HCT116 (cell line): Measurements from ENCODE around the gene BIN2. TPM values are rescaled to one million over a fixed set of nuclear protein-coding genes. Genes with fewer than 3 reads are reported as not detected.
A peak's percentile ranks its signal among the peaks of the same experiment; 100 is the strongest.

Source experiments
- ATAC-seq: fragments of 200-7000 bp; cut with Tn5 transposase; 2 replicates; pipeline ENCODE4 v1.9.1; 2020; ENCODE audit warnings: mild to moderate bottlenecking, moderate library complexity
- BruUV-seq: library from RNA; stranded (reverse); fragments of 400-500 nt; replicated peaks from 2 replicates; lab custom pipeline; 2021; lab: Mats Ljungman, UMichigan
- CTCF ChIA-PET: fragments of 300-600 bp; sonication (Branson Sonifier 250); formaldehyde crosslinking; loops from one replicate; lab custom pipeline; 2021; ENCODE audit warnings: antibody characterized with exemption; lab: Charles Lee
- POLR2A ChIA-PET: fragments of 300-600, 350-600 bp; sonication (Branson Sonifier 250); formaldehyde crosslinking; loops from one replicate; lab custom pipeline; 2021; ENCODE audit warnings: antibody characterized with exemption; lab: Charles Lee
- RAD21 ChIA-PET, 2 experiments: fragments of 300-600 bp; sonication (Branson Sonifier 250); formaldehyde crosslinking; loops; one replicate each; lab custom pipeline; 2023; ENCODE audit warnings: low total read pairs in 2 of 2; ENCODE audit not compliant: uncharacterized antibody in 2 of 2, unreplicated experiment in 2 of 2, low non-redundant PET in 1 of 2; lab: Charles Lee
- DNase-seq: peaks from one replicate; pipeline ENCODE4 v3.0.0-alpha.2; 2010; ENCODE audit warnings: low read depth, low spot score
- H2AFZ ChIP-seq: fragments of 200-600 bp; shearing (Covaris generic), sonication (generic); 2 replicates; pipeline ENCODE4 v1.6.1; 2017; ENCODE audit warnings: low read depth, mixed run types, mixed read lengths, antibody characterized with exemption, low read length; ENCODE audit not compliant: poor library complexity, severe bottlenecking
- H3K27ac ChIP-seq: 2 replicates; pipeline ENCODE4 v1.5.1; 2012; ENCODE audit warnings: low read depth, low read length
- H3K27me3 ChIP-seq: fragments of 200-600 bp; sonication (generic); 2 replicates; pipeline ENCODE4 v1.6.1; 2016; ENCODE audit warnings: mixed run types, low read length, mixed read lengths; ENCODE audit not compliant: insufficient read depth
- H3K36me3 ChIP-seq, 2 experiments: fragments of 200-500 bp in 1 of 2; fragments of 200-600 bp in 1 of 2; sonication (Bioruptor generic) in 1 of 2; sonication (generic) in 1 of 2; 2 replicates each; pipeline versions ENCODE4 v1.5.1 to v1.6.1; 2014 to 2016; ENCODE audit warnings: low read length in 2 of 2, inconsistent platforms in 1 of 2, mixed read lengths in 1 of 2, mixed run types in 1 of 2; ENCODE audit not compliant: insufficient read depth in 2 of 2, control insufficient read depth in 1 of 2
- H3K4me1 ChIP-seq, 2 experiments: fragments of 200-600 bp in 1 of 2; sonication (generic) in 1 of 2; 2 replicates each; pipeline versions ENCODE4 v1.5.1 to v1.6.1; 2012 to 2017; ENCODE audit warnings: low read length in 2 of 2, inconsistent platforms in 1 of 2, mild to moderate bottlenecking in 1 of 2, mixed read lengths in 1 of 2, mixed run types in 1 of 2, moderate library complexity in 1 of 2; ENCODE audit not compliant: insufficient read depth in 2 of 2, control insufficient read depth in 1 of 2
- H3K4me2 ChIP-seq: fragments of 200-600 bp; sonication (generic); 2 replicates; pipeline ENCODE4 v1.6.1; 2017; ENCODE audit warnings: mixed run types, low read length, mixed read lengths
- H3K4me3 ChIP-seq, 2 experiments: fragments of 200-600 bp in 1 of 2; sonication (generic) in 1 of 2; replicated peaks in 1 of 2; 2 replicates each; pipeline ENCODE4 v1.5.1; 2011 to 2016; ENCODE audit warnings: low read length in 2 of 2, control low read depth in 1 of 2, low read depth in 1 of 2, mild to moderate bottlenecking in 1 of 2, mixed read lengths in 1 of 2, mixed run types in 1 of 2
- H3K79me2 ChIP-seq: fragments of 200-600 bp; sonication (generic); 2 replicates; pipeline ENCODE4 v1.6.1; 2017; ENCODE audit warnings: mild to moderate bottlenecking, mixed run types, low read length, moderate library complexity, mixed read lengths; ENCODE audit not compliant: insufficient read depth
- H3K9ac ChIP-seq: fragments of 200-600 bp; sonication (generic); 2 replicates; pipeline ENCODE4 v1.6.1; 2016; ENCODE audit warnings: low read length, mixed read lengths
- H3K9me2 ChIP-seq: fragments of 200-600 bp; sonication (generic), shearing (Covaris generic); 2 replicates; pipeline ENCODE4 v1.6.1; 2017; ENCODE audit warnings: mixed run types, mild to moderate bottlenecking, moderate library complexity; ENCODE audit not compliant: insufficient read depth
- H3K9me3 ChIP-seq, 2 experiments: fragments of 200-500 bp in 1 of 2; fragments of 200-600 bp in 1 of 2; sonication (Bioruptor generic) in 1 of 2; sonication (generic) in 1 of 2; 2 replicates each; pipeline ENCODE4 v1.6.1; 2014 to 2017; ENCODE audit warnings: low read length in 2 of 2, mixed read lengths in 2 of 2, inconsistent platforms in 1 of 2, low read depth in 1 of 2, mild to moderate bottlenecking in 1 of 2, mixed run types in 1 of 2, moderate library complexity in 1 of 2; ENCODE audit not compliant: control insufficient read depth in 1 of 2, insufficient read depth in 1 of 2
- H4K20me1 ChIP-seq: fragments of 200-600 bp; sonication (generic), shearing (Covaris generic); 2 replicates; pipeline ENCODE4 v1.6.1; 2017; ENCODE audit warnings: mixed run types, mild to moderate bottlenecking, moderate library complexity; ENCODE audit not compliant: insufficient read depth
- CBX3 ChIP-seq: IDR thresholded peaks from 2 replicates; pipeline ENCODE4 v1.6.1; 2012; ENCODE audit warnings: low read depth
- CEBPB ChIP-seq: IDR thresholded peaks from 2 replicates; pipeline ENCODE4 v1.6.1; 2012; ENCODE audit warnings: low read depth
- CTCF ChIP-seq, 3 experiments: fragments of 200-600 bp in 1 of 3; sonication (generic) in 1 of 3; IDR thresholded peaks in 2 of 3; conservative IDR thresholded peaks in 1 of 3; 2 replicates each; pipeline ENCODE4 v1.5.1; 2012 to 2017; ENCODE audit warnings: low read depth in 2 of 3, low read length in 2 of 3, antibody characterized with exemption in 1 of 3, borderline replicate concordance in 1 of 3, control low read depth in 1 of 3, mild to moderate bottlenecking in 1 of 3, mixed read lengths in 1 of 3, mixed run types in 1 of 3, moderate library complexity in 1 of 3; ENCODE audit not compliant: insufficient read depth in 1 of 3
- EGR1 ChIP-seq: IDR thresholded peaks from 2 replicates; pipeline ENCODE4 v1.6.1; 2012; ENCODE audit warnings: low read depth
- ELF1 ChIP-seq: IDR thresholded peaks from 2 replicates; pipeline ENCODE4 v1.6.1; 2012; ENCODE audit warnings: low read depth, borderline replicate concordance
- EZH2 ChIP-seq: fragments of 200-600 bp; sonication (generic); IDR thresholded peaks from 2 replicates; pipeline ENCODE4 v1.6.1; 2017; ENCODE audit warnings: antibody characterized with exemption, mixed run types
- FOSL1 ChIP-seq: IDR thresholded peaks from 2 replicates; pipeline ENCODE4 v1.6.1; 2012; ENCODE audit warnings: low read depth
- JUND ChIP-seq: IDR thresholded peaks from 2 replicates; pipeline ENCODE4 v1.6.1; 2012
- MAX ChIP-seq: IDR thresholded peaks from 2 replicates; pipeline ENCODE4 v1.6.1; 2012
- RAD21 ChIP-seq: IDR thresholded peaks from 2 replicates; pipeline ENCODE4 v1.6.1; 2012; ENCODE audit warnings: low read depth, mild to moderate bottlenecking
- REST ChIP-seq: IDR thresholded peaks from 2 replicates; pipeline ENCODE4 v1.6.1; 2012; ENCODE audit warnings: low read depth
- SIN3A ChIP-seq: IDR thresholded peaks from 2 replicates; pipeline ENCODE4 v1.6.1; 2012; ENCODE audit warnings: low read depth
- SP1 ChIP-seq: IDR thresholded peaks from 2 replicates; pipeline ENCODE4 v1.6.1; 2012; ENCODE audit warnings: low read depth
- SRF ChIP-seq: IDR thresholded peaks from 2 replicates; pipeline ENCODE4 v1.6.1; 2012; ENCODE audit warnings: low read depth
- TCF7L2 ChIP-seq: IDR thresholded peaks from 2 replicates; pipeline ENCODE4 v1.7.0; 2011; ENCODE audit warnings: borderline replicate concordance, inconsistent platforms; ENCODE audit not compliant: insufficient read depth, insufficient read length; ENCODE audit errors: extremely low read depth
- YY1 ChIP-seq: IDR thresholded peaks from 2 replicates; pipeline ENCODE4 v1.6.1; 2011; ENCODE audit warnings: low read length, low read depth, moderate library complexity, mild to moderate bottlenecking; ENCODE audit not compliant: insufficient replicate concordance; ENCODE audit errors: extremely low read depth
- ZFX ChIP-seq: fragments of 450-650 bp; IDR thresholded peaks from 2 replicates; pipeline ENCODE4 v1.6.1; 2017
- ZNF274 ChIP-seq: fragments of 200-500 bp; sonication (Bioruptor generic); IDR thresholded peaks from 2 replicates; pipeline ENCODE4 v1.6.1; 2014; ENCODE audit warnings: mild to moderate bottlenecking, low read depth, low read length, inconsistent platforms
- intact Hi-C: fragments of 100-400 bp; cut with micrococcal nuclease; formaldehyde crosslinking; loops from 2 replicates; pipeline ENCODE4 v1.10.0; 2022
- total RNA-seq: library from RNA; stranded (reverse); gene quantifications from one replicate; pipeline ENCODE4 v1.2.1, GENCODE V29; 2021; ENCODE audit not compliant: unreplicated experiment

The BIN2 gene
- total RNA-seq, 1 experiment from 2014 or later = 0.22 TPM

GRCh38 chr12:51262758-51263177, 61.2 kb downstream of the BIN2 start:
- Histone ChIP-seq H3K36me3 (peaks cover 0 to 6% of the 10 kb centered on the region in 2 experiments; a peak in 1 of 4 replicates), H3K27me3 (no peaks in the 10 kb centered on the region), H3K9me3 (no peaks in the 10 kb centered on the region), H4K20me1 (no peaks in the 10 kb centered on the region), H3K4me2 (peak overlapping the region; percentile 50), H3K4me3 (peak overlapping the region; percentile 3 to 11; a peak in 2 of 4 replicates), H3K9ac (peak overlapping the region; percentile 12; the same call in 1 of the 2 replicates), H2AFZ (no peak overlapping the region), H3K9me2 (no peaks in the 10 kb centered on the region), H3K4me1 (peaks cover 17 to 24% of the 10 kb centered on the region in 2 experiments), H3K79me2 (peaks cover 63% of the 10 kb centered on the region), H3K27ac (peak overlapping the region; percentile 49)
- DNase-seq (peak; percentile 84), ATAC-seq (peak; percentile 96)
- CTCF ChIA-PET = interaction anchor here (0.6 to 3.6 kb wide), 8 partner anchors 10 to 269 kb away, joined by 3 to 23 read pairs (median 4); no protein-coding TSS in a partner anchor
- intact Hi-C loops = loop anchor here (1.0 to 10.0 kb wide), 2 partner anchors 79 to 498 kb away; partner anchors contain the start of gene ATF1
- TF ChIP-seq SIN3A (no peak), JUND (peak; percentile 50), CEBPB (no peak), REST (no peak), YY1 (peak; percentile 52), CBX3 (0 out of 2 replicates have a peak, but pooled peaks have one; percentile 30), EGR1 (no peak), SP1 (no peak), ZFX (no peak), ELF1 (no peak), MAX (no peak), EZH2 (no peak), CTCF (IDR thresholded peaks at IDR 0.05 in 2 of 3, conservative IDR thresholded peaks at IDR 0.05 in 1 of 3; ENCODE audit: borderline replicate concordance in 1 of 3, insufficient read depth in 1 of 3, low read depth in 2 of 3, low read length in 2 of 3) (peak; percentile 57 to 66 (median 64); a peak in 5 of 6 replicates), TCF7L2 (peak; percentile 95), SRF (no peak), RAD21 (peak; percentile 66), FOSL1 (peak; percentile 65), ZNF274 (no peak)
- POLR2A ChIA-PET = interaction anchor here (0.6 to 1.4 kb wide), 3 partner anchors 8 to 230 kb away, joined by 3 read pairs; partner anchors contain the start of gene DAZAP2
- no TSS peak for BruUV-seq
- RAD21 ChIA-PET = interaction anchor here (1.8 to 2.2 kb wide), 2 partner anchors 78 kb away, joined by 10 to 15 read pairs; no protein-coding TSS in a partner anchor
